ENCODE data around the gene CALML4.
A peak's percentile ranks its signal among the peaks of the same experiment; 100 is the strongest.
"Not testable (repeated sequence)": the region's sequence is repeated elsewhere in the genome, so short reads cannot be mapped to it uniquely, and the experiment has no call there.

CALML4 gene

GRCh38 chr15:68196445-68197169, 8.5 kb downstream of the CALML4 start:
- peak in 2 of 10 donors; percentile 59 to 73 for DNase-seq
- intact Hi-C loops (cut with DNase I): loop anchor here (10.0 kb wide), 1 partner anchor 142 kb away; the partner anchor contains the start of gene PIAS1

- DNase-seq: peak in 2 of 10 donors; percentile 66 to 70
- intact Hi-C loops (cut with DNase I): loop anchor here (10.0 kb wide), 1 partner anchor 141 kb away; the partner anchor contains the start of gene PIAS1
These were observed 9.6 kb downstream of the CALML4 start for GRCh38 chr15:68195336-68196112.

- intact Hi-C loops (cut with DNase I): loop anchor here (10.0 kb wide), 1 partner anchor 138 kb away; the partner anchor contains the start of gene PIAS1
- DNase-seq: peak in 1 of 10 donors; percentile 83
These were observed 12.2 kb downstream of the CALML4 start for GRCh38 chr15:68192804-68193486.

- no peak for DNase-seq
- intact Hi-C loops (cut with DNase I): loop anchor here (10.0 kb wide), 1 partner anchor 137 kb away; the partner anchor contains the start of gene PIAS1
These were observed 13.0 kb downstream of the CALML4 start for GRCh38 chr15:68192117-68192516.

GRCh38 chr15:68191555-68191954, 13.6 kb downstream of the CALML4 start:
- DNase-seq: no peak
- intact Hi-C loops (cut with DNase I): loop anchor here (10.0 kb wide), 1 partner anchor 137 kb away; the partner anchor contains the start of gene PIAS1

- intact Hi-C loops (cut with DNase I): loop anchor here (10.0 kb wide), 1 partner anchor 135 kb away; the partner anchor contains the start of gene PIAS1
- no peak for DNase-seq
These were observed 15.1 kb downstream of the CALML4 start for GRCh38 chr15:68190048-68190447.

- DNase-seq: no peak
- intact Hi-C loops (cut with DNase I): no loop called here
These were observed 16.5 kb downstream of the CALML4 start for GRCh38 chr15:68188647-68189046.

- DNase-seq: peak in 4 of 10 donors; percentile 46 to 85 (median 68)
- intact Hi-C loops (cut with DNase I): no loop called here
These were observed 17.6 kb downstream of the CALML4 start for GRCh38 chr15:68187559-68187958.

GRCh38 chr15:68186671-68187397, 18.3 kb downstream of the CALML4 start:
- intact Hi-C loops (cut with DNase I): no loop called here
- no peak for DNase-seq

- DNase-seq: no peak
These were observed 20.3 kb downstream of the CALML4 start for GRCh38 chr15:68184616-68185480.

GRCh38 chr15:68183616-68184315, 21.4 kb downstream of the CALML4 start:
- DNase-seq: no peak
- intact Hi-C loops (cut with DNase I): no loop called here

More at GRCh38 chr15:68184616-68185480, 20.3 kb downstream of the CALML4 start:
- intact Hi-C loops (cut with DNase I): no loop called here

GRCh38 chr15:68177742-68178141, 27.4 kb downstream of the CALML4 start:
- intact Hi-C loops (cut with DNase I): no loop called here
- no peak for DNase-seq

GRCh38 chr15:68176601-68177000, 28.5 kb downstream of the CALML4 start:
- intact Hi-C loops (cut with DNase I): no loop called here
- no peak for DNase-seq

- intact Hi-C loops (cut with DNase I): no loop called here
- DNase-seq: no peak
These were observed 29.6 kb downstream of the CALML4 start for GRCh38 chr15:68175526-68175925.

- DNase-seq: no peak
- intact Hi-C loops (cut with DNase I): no loop called here
These were observed 32.0 kb downstream of the CALML4 start for GRCh38 chr15:68173119-68173518.

GRCh38 chr15:68172037-68172436, 33.1 kb downstream of the CALML4 start:
- intact Hi-C loops (cut with DNase I); DNase-seq: not testable (repeated sequence)

GRCh38 chr15:68166847-68167246, 38.3 kb downstream of the CALML4 start:
- DNase-seq: no peak
- intact Hi-C loops (cut with DNase I): no loop called here

- no peak for DNase-seq
- intact Hi-C loops (cut with DNase I): no loop called here
These were observed 41.9 kb downstream of the CALML4 start for GRCh38 chr15:68163191-68163590.

All from posterior cingulate gyrus (tissue), 11 donors.